ENCODE measurements around the gene TMEM145.

TMEM145 gene

GRCh38 chr19:42366673-42367072, 53.6 kb downstream of the TMEM145 start:
- DNase-seq, result no peak

- DNase-seq, result no peak
Measured at GRCh38 chr19:42367929-42368328, 54.8 kb downstream of the TMEM145 start.

- no peak for DNase-seq
Measured at GRCh38 chr19:42368360-42368759, 55.3 kb downstream of the TMEM145 start.

- no peak for DNase-seq
Measured at GRCh38 chr19:42368765-42369164, 55.7 kb downstream of the TMEM145 start.

GRCh38 chr19:42369433-42370067, 56.4 kb downstream of the TMEM145 start:
- no peak for DNase-seq

GRCh38 chr19:42370068-42370520, 57.0 kb downstream of the TMEM145 start:
- peak; percentile 26 for DNase-seq

- DNase-seq, result no peak
Measured at GRCh38 chr19:42370626-42371175, 57.6 kb downstream of the TMEM145 start.

Measured in NCI-H774 (cell line).